H1 (cell line): ENCODE results near the gene EZH1.

Experiments used
- CREB1 ChIP-seq: IDR thresholded peaks from 2 replicates; pipeline ENCODE4 v1.6.1; 2012; ENCODE audit warnings: inconsistent platforms
- CTCF ChIP-seq, 3 experiments: IDR thresholded peaks; 1 replicate in 2 of 3; 2 replicates in 1 of 3; pipeline versions ENCODE4 v1.5.1 to v1.6.1; 2011; ENCODE audit warnings: low read length in 3 of 3, mild to moderate bottlenecking in 3 of 3, inconsistent platforms in 2 of 3, low read depth in 1 of 3, moderate library complexity in 1 of 3; ENCODE audit not compliant: insufficient read depth in 1 of 3; ENCODE audit errors: control extremely low read depth in 1 of 3
- EP300 ChIP-seq, 2 experiments: IDR thresholded peaks; 1 replicate in 1 of 2; 2 replicates in 1 of 2; pipeline ENCODE4 v1.6.1; 2011 to 2012; ENCODE audit warnings: low read depth in 2 of 2, low read length in 2 of 2, mild to moderate bottlenecking in 2 of 2, borderline replicate concordance in 1 of 2, inconsistent platforms in 1 of 2, moderate library complexity in 1 of 2
- EZH2 ChIP-seq: fragments of 200-600 bp; sonication (generic); IDR thresholded peaks from 2 replicates; pipeline ENCODE4 v1.7.1; 2012; ENCODE audit warnings: low read depth, mild to moderate bottlenecking, moderate library complexity, low read length, inconsistent platforms; ENCODE audit not compliant: severe bottlenecking
- JUN ChIP-seq: IDR thresholded peaks from 2 replicates; pipeline ENCODE4 v1.6.1; 2011; ENCODE audit warnings: low read depth, mild to moderate bottlenecking, improper control_type of control experiment, low read length
- MAX ChIP-seq: IDR thresholded peaks from 2 replicates; pipeline ENCODE4 v1.6.1; 2012; ENCODE audit warnings: inconsistent platforms
- NRF1 ChIP-seq: IDR thresholded peaks from 2 replicates; pipeline ENCODE4 v1.6.1; 2011; ENCODE audit warnings: mild to moderate bottlenecking, low read depth, low read length, improper control_type of control experiment
- PHF8 ChIP-seq: fragments of 200-600 bp; sonication (generic); conservative IDR thresholded peaks from 2 replicates; pipeline ENCODE4 v1.7.1; 2012; ENCODE audit warnings: low read depth, mild to moderate bottlenecking, inconsistent platforms, low read length, moderate library complexity
- POLR2A ChIP-seq, 2 experiments: IDR thresholded peaks; 1 replicate in 1 of 2; 2 replicates in 1 of 2; pipeline ENCODE4 v1.6.1; 2011; ENCODE audit warnings: low read depth in 2 of 2, low read length in 2 of 2, mild to moderate bottlenecking in 2 of 2; ENCODE audit errors: control extremely low read depth in 1 of 2
- POLR2AphosphoS5 ChIP-seq: IDR thresholded peaks from 2 replicates; pipeline ENCODE4 v1.6.1; 2011; ENCODE audit warnings: low read depth, low read length
- SAP30 ChIP-seq: fragments of 300-600 bp; sonication (generic); IDR thresholded peaks from 2 replicates; pipeline ENCODE4 v1.7.1; 2012; ENCODE audit warnings: low read length, moderate library complexity, mild to moderate bottlenecking, inconsistent platforms; ENCODE audit not compliant: insufficient read depth, insufficient replicate concordance
- SUZ12 ChIP-seq: fragments of 200-600 bp; sonication (generic); IDR thresholded peaks from 2 replicates; pipeline ENCODE4 v1.6.1; 2012; ENCODE audit warnings: mild to moderate bottlenecking, inconsistent platforms, low read length, moderate library complexity, mixed read lengths
- TAF1 ChIP-seq: IDR thresholded peaks from 2 replicates; pipeline ENCODE4 v1.6.1; 2011; ENCODE audit warnings: mild to moderate bottlenecking, low read depth, low read length

- TF ChIP-seq PHF8, result no peak
- no peak for TF ChIP-seq TAF1
- no peak for TF ChIP-seq CTCF (IDR thresholded peaks at IDR 0.05; ENCODE audit: control extremely low read depth in 1 of 3, insufficient read depth in 1 of 3, low read depth in 1 of 3, low read length in 3 of 3)
- TF ChIP-seq JUN, result no peak
- no peak for TF ChIP-seq SAP30
- TF ChIP-seq MAX, result no peak
- no peak for TF ChIP-seq CREB1
- no peak for TF ChIP-seq EP300 (IDR thresholded peaks at IDR 0.05; ENCODE audit: borderline replicate concordance in 1 of 2, low read depth in 2 of 2, low read length in 2 of 2)
- no peak for TF ChIP-seq POLR2AphosphoS5
- no peak for TF ChIP-seq NRF1
- no peak for TF ChIP-seq EZH2
- TF ChIP-seq POLR2A (IDR thresholded peaks at IDR 0.05; ENCODE audit: control extremely low read depth in 1 of 2, low read depth in 2 of 2, low read length in 2 of 2), result no peak
- TF ChIP-seq SUZ12, result no peak
These were observed 39.6 kb upstream of the EZH1 start for GRCh38 chr17:42784409-42784808.
